NCI-H526 (cell line): Measurements from ENCODE around the gene SIT1.
"Not testable (repeated sequence)": the region's sequence is repeated elsewhere in the genome, so short reads cannot be mapped to it uniquely, and the experiment has no call there.

Experiments
- DNase-seq, 2 experiments: peaks; one replicate each; lab custom pipeline; 2025; lab: John Stamatoyannopoulos, UW

SIT1 gene

GRCh38 chr9:35637427-35637955 lies 13.2 kb downstream of the SIT1 start:
- not testable (repeated sequence) for DNase-seq

- DNase-seq = not testable (repeated sequence)
These were observed 13.9 kb downstream of the SIT1 start for GRCh38 chr9:35636877-35637246.

DNA sequence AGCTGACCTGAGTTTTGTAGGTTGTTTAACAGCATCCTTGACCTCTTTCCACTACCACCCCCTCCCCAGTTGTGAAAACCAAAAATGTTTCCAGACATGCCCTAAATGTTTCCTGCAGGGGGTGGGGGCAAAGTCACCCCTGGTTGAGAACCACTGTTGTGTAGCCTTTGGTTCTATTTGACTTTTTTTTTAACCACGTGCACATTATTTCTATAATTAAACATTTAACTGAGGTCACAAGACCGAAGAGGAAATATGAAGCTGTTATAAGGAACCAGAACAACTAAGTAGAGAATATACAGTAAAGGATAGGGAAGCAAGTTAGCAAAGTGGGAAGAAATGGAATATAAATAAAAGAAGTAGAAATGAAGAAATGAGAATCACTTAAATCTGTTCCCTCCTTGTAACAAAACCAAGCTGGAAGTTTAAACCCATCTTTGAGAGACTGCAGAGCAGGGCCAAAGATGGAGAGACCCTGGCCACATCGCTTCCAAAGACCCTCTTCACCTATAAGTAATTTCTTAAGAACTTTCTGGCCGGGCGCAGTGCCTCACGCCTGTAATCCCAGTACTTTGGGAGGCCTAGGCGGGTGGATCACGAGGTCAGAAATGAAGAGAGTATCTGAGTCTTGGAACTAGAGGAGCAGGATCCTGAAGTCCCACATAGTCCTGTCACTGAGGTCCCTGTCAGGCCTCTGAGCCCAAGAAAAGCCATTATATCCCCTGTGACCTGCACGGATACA lies 14.4 kb downstream of the SIT1 start:
- no peak for DNase-seq

DNA sequence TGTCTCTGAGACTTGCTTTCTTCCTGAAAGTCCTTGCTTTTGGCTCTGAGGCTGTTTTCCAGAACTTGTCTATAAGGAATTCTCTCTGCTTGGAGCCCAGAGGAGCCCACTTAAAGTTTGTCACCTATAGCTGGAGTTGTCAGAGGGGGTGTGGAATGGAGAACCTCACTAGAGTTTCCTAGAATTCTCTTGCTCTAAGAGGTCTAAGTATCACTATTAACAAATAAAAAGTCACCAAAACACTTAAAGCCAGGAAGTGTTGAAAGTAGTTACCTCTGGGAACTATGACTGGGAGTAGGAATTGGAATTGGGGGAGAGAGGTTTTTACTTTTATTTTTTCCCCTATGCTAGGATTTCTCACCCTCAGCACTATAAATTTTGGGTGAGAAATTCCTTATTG lies 15.0 kb downstream of the SIT1 start:
- no peak for DNase-seq

DNA sequence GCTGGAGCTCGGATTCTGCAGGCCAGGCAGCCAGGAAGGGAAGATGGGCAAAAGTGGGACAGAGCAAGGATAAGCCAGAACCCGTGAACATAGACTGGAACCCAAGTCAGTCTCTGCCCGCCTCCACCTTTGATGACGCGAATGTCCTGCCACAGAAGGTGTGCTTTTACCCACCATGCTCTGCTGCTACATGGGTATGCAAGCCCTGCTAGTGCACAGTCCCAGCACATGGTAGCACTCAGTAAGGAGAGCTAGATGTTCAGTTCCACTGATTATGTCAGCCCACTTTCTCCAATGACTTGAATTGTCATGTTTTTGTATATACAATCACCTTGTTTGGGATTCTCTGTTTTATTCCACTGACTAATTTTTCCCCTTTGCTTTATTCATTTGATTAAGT lies 21.1 kb downstream of the SIT1 start:
- no peak for DNase-seq

DNA sequence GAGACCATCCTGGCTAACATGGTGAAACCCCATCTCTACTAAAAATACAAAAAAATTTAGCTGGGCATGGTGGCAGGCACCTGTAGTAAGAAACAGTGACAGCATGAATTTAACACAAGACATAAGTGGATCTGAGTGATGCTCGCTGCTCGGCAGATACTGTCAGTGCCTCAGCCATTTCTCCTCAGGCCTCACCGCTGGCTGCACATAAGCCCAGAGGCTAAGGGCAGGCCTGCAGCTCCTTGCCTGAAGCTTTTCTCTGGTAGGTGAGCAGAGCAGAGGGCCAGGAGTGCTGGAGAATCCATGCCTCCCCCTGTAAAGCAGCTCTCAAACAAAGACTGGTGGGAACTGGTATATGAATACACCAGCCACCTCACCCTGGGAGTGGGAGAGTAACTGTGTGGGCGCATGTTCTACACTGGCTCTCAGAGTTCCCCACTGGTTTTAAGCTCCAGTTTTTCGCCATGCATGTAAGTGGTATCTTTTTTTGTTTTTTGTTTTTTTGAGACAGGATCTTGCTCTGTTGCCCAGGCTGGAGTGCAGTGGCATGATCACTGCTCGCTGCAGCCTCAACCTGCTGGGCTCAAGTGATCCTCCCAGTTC lies 22.2 kb downstream of the SIT1 start:
- no peak for DNase-seq

DNA sequence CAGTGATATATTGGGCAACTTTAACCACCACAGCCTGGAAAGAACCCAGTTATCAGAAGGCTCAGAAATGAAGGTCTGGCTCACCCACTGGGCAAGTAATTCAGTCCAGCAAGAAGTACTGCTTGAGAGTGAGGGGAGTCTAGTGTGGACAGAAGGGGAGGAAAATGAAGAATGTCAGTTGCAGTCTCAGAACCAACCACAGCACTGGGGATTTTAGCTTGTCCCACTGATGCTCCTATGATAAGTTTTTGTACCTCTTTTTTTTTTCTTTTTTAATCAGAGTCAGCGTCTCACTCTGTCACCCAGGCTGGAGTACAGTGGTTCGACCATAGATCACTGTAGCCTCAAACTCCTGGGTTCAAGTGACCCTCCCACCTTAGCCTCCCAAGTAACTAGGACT lies 23.2 kb downstream of the SIT1 start:
- DNase-seq = no peak

DNA sequence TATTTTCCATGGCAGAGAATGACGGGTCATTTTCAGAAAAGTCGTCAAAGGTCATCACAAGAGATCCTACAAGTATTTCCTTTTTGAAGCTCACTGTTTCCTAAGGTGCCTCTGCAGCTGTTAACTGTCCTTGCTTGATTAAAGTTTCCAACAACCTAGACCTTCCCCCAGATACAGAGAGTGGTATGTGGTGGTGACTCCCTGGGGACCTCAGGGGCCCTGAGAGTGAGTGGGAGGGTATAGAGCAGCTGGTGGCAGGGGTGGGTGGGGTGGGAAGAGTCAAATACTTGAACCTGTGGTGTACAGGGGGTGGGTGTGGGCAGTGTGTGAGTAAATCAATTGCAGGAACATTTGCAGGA lies 31.0 kb downstream of the SIT1 start:
- no peak for DNase-seq

GRCh38 chr9:35618854-35619799 lies 31.6 kb downstream of the SIT1 start:
- DNase-seq = no peak

DNA sequence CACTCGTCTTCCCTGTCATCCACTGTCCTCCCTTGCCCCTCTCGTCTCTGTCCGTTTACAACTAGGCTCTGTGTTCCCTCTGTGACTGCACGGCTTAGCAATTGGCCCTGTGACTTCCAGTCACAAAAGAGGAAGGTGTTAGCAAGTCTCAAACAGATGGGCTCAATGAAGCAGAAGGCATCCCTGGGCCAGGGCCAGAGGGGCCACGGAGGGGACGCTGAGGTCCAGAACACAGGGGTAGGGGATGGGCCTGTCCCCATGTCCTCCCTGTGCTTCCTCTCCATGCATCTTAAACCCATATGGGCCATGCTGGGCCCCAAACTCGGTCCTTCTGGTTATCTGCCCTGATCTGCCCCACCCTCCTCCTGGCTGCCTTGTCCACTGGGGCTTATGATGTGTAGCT lies 32.4 kb downstream of the SIT1 start, which contains the start of gene CD72:
Gene CD72 (minus strand): TSS at position 89 of the 403 bp plus-strand sequence. CDS start 110 bp downstream, outside the sequence.
- DNase-seq = no peak

DNA sequence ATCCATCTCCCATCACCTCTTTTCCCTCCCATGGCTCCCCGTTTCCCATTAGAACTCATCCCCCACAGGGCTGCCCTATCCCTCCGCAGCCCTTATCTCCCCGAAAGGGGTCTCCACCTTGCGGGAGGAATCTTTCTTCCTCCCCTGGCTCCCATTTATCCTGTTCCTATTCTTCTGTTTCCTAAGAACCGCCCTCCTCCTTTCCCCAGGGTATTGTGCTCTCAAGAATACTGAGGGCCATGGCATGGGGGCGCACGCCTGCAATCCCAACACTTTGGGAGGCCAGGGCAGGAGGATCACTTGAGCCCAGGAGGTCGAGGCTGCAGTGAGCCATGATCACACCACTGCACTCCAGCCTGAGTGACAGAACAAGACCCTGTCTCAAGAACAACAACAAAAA lies 33.2 kb downstream of the SIT1 start:
- DNase-seq = no peak

DNA sequence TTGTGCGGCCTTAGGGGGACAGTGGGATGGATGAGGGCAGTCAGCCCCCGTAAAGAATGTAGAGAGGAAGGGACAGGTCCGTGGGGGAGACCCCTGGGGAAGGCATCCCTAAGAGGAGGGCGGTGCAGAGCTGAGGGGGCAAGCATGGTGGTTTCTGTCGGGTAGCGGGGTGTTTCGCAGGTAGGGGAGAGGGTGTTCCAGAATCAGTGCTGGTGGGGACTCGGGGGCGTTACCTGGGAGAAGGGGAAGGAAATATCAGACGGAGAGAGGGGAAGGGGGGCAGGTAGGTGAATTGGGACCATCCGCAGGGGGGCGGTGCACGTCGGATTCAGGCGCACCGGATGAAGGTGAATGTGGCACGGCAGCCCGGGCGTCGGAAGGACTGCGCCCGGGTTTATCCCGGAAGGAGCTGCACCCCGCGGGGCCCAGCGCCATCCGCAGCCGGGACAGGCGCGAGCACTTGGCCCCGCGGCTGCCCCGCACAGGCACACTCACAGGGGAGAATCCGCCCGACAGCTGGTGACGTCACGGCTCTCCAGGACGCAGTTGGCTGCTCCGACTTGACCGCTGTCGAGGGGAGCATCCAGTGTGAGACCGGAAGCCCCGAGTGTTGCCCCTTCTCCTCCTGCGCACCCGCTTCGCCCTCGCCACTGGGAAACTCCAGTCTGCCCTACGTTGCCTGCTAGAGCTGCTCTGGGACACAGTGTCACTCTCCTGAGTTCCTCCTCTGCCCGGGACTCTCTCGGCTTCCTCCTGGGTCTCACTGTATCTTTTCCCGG lies 33.9 kb downstream of the SIT1 start:
- DNase-seq = peak; percentile 5 to 46

DNA sequence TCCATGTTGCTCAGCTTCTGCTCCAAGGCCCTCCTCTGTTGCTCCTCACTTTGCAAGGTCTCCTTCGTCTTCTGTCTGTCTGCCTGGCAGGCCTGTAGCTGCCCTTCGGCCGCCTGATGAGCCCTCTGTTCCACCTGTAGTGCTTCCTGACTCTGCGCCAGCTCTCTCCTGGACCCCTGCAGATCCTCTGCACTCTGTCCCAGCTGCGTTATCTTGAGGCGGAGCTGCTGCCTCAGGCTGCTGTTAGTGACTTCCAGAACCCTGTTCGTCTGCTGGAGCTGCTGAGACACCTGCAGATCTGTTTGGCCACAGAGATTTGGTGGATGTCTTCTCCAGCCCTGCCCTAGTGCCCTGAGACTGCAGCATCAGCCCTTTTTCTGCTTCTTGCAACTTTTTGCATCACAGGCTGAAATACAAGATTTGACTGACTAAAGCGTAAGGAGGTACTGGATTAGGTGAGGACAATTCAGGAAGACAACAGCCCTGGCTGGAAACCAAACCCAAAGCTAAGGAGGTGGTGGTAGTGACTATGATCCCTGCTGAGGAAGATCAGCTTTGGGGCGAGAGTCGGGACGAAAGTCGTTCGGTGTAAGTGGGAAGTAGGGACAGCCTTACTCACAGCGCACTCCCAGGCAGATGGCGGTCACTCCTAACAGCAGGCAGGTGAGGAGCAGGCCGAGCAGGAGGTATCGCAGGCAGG lies 34.6 kb downstream of the SIT1 start:
- no peak for DNase-seq

- DNase-seq = no peak
These were observed 37.9 kb downstream of the SIT1 start for GRCh38 chr9:35612843-35613242.

DNA sequence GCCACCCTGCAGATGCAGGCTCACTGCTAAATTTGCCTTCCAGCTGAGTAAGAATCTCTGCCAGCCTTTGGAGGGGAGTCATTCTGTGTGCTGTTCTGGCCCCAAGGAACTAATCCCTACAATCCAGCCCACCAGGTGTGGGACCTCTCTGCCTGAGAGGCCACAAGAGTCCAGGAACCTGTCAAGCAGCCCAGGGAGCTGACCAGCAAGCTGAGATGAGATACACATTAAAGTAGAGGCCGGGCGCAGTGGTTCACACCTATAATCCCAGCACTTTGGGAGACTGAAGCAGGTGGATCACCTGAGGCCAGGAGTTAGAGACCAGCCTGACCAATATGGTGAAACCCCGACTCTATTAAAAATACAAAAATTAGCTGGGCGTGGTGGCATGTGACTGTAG lies 38.7 kb downstream of the SIT1 start:
- not testable (repeated sequence) for DNase-seq

- peak in 1 of 2 experiments; percentile 38 for DNase-seq
These were observed 39.4 kb downstream of the SIT1 start for GRCh38 chr9:35611230-35611797.

GRCh38 chr9:35609820-35610163 lies 40.9 kb downstream of the SIT1 start:
- DNase-seq = no peak

- no peak for DNase-seq
These were observed 41.5 kb downstream of the SIT1 start for GRCh38 chr9:35609001-35609819.

DNA sequence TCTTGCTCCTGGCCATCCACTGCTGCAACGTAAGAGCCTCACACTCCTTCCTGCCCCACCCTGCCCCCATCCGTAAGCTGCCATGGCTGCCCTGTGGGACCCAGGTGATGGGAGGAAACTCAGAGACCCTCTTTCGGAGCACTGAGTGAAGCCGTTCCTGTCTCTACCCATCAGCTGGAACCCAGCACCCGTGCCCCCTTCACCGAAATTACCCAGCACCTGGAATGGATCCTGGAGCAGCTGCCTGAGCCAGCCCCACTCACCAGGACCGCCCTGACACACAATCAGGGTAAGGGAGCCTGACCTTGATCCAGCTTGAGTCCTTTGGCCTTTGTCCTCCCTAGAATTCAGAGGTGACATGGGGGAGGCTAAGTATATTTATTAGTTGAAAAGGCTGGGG lies 42.5 kb downstream of the SIT1 start:
- DNase-seq = no peak

GRCh38 chr9:35606726-35607125 lies 44.0 kb downstream of the SIT1 start:
- DNase-seq = no peak
